Transverse colon (tissue), 4 donors: ENCODE data around the gene ACAD8. TPM values are rescaled to one million over a fixed set of nuclear protein-coding genes. Genes with fewer than 3 reads are reported as not detected.

Source experiments
- DNase-seq: peaks from one replicate; pipeline ENCODE4 v3.0.0-alpha.2; 2019
- H3K27ac ChIP-seq, 4 donors: fragments of 200-600 bp; sonication (generic); 2 replicates each; pipeline ENCODE4 v1.5.1; 2016 to 2018; ENCODE audit warnings: inconsistent platforms in 4 of 4
- H3K27me3 ChIP-seq: fragments of 200-600 bp; sonication (generic); 2 replicates; pipeline ENCODE4 v1.5.1; 2017; ENCODE audit warnings: inconsistent platforms
- H3K36me3 ChIP-seq, 4 donors: fragments of 200-600 bp; sonication (generic); 2 replicates each; pipeline ENCODE4 v1.5.1; 2017 to 2019; ENCODE audit warnings: inconsistent platforms in 4 of 4
- H3K4me1 ChIP-seq, 4 donors: fragments of 200-600 bp; sonication (generic); 2 replicates each; pipeline ENCODE4 v1.5.1; 2017 to 2020; ENCODE audit warnings: inconsistent platforms in 4 of 4
- H3K4me3 ChIP-seq, 4 donors: fragments of 200-600 bp; sonication (generic); 1 replicate in 1 of 4; 2 replicates in 3 of 4; pipeline versions ENCODE4 v1.5.1 to v1.6.1; 2017 to 2019; ENCODE audit warnings: inconsistent platforms in 4 of 4
- H3K9me3 ChIP-seq, 2 donors: fragments of 200-600 bp; sonication (generic); 2 replicates each; pipeline ENCODE4 v1.5.1; 2017 to 2019; ENCODE audit warnings: inconsistent platforms in 2 of 2
- EP300 ChIP-seq: sonication (generic); formaldehyde crosslinking; IDR thresholded peaks from one replicate; pipeline ENCODE4 v1.6.1; 2017; ENCODE audit warnings: antibody characterized with exemption, low read depth
- POLR2A ChIP-seq: fragments of 450-650 bp; IDR thresholded peaks from one replicate; pipeline ENCODE4 v1.6.1; 2016; ENCODE audit warnings: antibody characterized with exemption, mild to moderate bottlenecking, moderate library complexity
- POLR2AphosphoS5 ChIP-seq, 3 donors: sonication (generic); formaldehyde crosslinking; IDR thresholded peaks; one replicate each; pipeline ENCODE4 v1.6.1; 2016; ENCODE audit warnings: antibody characterized with exemption in 3 of 3
- WGBS, 2 donors: methylation state at CpG; one replicate each; pipeline ENCODE4 v1.1.5; 2018; ENCODE audit warnings: low coverage in 1 of 2; 5-methylcytosine and 5-hydroxymethylcytosine counted together
- in situ Hi-C, 4 donors: fragments of 200-750 bp; cut with MboI; loops; one replicate each; pipeline versions ENCODE4 v1.15.0 to v1.15.1; 2017; ENCODE audit warnings: low sequenced_read_pairs in 3 of 4, low pct_ligation_motif_present in 1 of 4, low pct_unique_long_range_greater_than_20kb in 1 of 4
- intact Hi-C: fragments of 100-400 bp; cut with DNase I; formaldehyde crosslinking; loops from one replicate; pipeline ENCODE4 v1.15.1; 2023; ENCODE audit warnings: low total_unique reads
- total RNA-seq, 4 donors: library from RNA; depleted of rRNA; stranded (reverse); fragments of >200 nt; gene quantifications; one replicate each; pipeline ENCODE4 v1.1.0, GENCODE V29; 2016
- TF ChIP-seq, protein P1 (sequence below), 5 experiments: fragments of 200-600 bp in 3 of 5; fragments of 450-650 bp in 2 of 5; sonication (generic) in 3 of 5; IDR thresholded peaks; 1 replicate in 2 of 5; 2 replicates in 3 of 5; pipeline ENCODE4 v1.5.1; 2016 to 2017; ENCODE audit warnings: antibody characterized with exemption in 5 of 5, inconsistent platforms in 3 of 5, mild to moderate bottlenecking in 2 of 5, moderate library complexity in 1 of 5

ACAD8 gene
- total RNA-seq, 4 donors from 2014 or later = 34.8 to 59.1 (median 45.7) TPM

DNA sequence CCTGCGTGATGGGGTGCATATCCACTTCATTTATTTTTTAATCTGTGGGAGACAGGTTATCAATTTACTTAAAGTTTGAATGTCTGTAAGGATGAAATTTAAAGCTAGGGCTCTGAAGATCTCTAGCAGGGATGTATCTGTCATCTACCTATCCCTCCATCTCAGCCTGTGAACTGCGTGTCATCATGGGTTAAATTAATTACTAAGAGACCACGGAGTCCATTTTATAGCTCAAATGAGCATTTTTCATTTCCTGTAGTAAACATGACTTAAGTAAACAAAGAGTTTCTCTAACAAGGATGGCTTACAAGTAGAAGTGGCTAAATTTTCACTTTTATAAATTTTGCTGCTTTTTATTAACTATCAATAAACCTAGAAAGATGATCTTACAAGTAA is 19.9 kb downstream of the ACAD8 start:
- intact Hi-C loops = no loop called here
- Histone ChIP-seq H3K4me3 (no peak overlapping the region), H3K4me1 (peaks cover 5 to 19% (median 15%) of the 10 kb centered on the region in 4 donors), H3K9me3 (no peaks in the 10 kb centered on the region), H3K27ac (no peak overlapping the region), H3K27me3 (peaks cover 88% of the 10 kb centered on the region), H3K36me3 (no peaks in the 10 kb centered on the region)
- no peak for TF ChIP-seq POLR2A
- TF ChIP-seq POLR2AphosphoS5 (IDR thresholded peaks at IDR 0.05) = no peak
- no peak for TF ChIP-seq EP300
- TF ChIP-seq, protein P1, sequence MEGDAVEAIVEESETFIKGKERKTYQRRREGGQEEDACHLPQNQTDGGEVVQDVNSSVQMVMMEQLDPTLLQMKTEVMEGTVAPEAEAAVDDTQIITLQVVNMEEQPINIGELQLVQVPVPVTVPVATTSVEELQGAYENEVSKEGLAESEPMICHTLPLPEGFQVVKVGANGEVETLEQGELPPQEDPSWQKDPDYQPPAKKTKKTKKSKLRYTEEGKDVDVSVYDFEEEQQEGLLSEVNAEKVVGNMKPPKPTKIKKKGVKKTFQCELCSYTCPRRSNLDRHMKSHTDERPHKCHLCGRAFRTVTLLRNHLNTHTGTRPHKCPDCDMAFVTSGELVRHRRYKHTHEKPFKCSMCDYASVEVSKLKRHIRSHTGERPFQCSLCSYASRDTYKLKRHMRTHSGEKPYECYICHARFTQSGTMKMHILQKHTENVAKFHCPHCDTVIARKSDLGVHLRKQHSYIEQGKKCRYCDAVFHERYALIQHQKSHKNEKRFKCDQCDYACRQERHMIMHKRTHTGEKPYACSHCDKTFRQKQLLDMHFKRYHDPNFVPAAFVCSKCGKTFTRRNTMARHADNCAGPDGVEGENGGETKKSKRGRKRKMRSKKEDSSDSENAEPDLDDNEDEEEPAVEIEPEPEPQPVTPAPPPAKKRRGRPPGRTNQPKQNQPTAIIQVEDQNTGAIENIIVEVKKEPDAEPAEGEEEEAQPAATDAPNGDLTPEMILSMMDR (IDR thresholded peaks at IDR 0.05) = no peak
- no peak for DNase-seq
- in situ Hi-C loops = no loop called here
- 28 to 33% methylated on average over 3 of the region's 3 CpGs for WGBS, 2 donors

DNA sequence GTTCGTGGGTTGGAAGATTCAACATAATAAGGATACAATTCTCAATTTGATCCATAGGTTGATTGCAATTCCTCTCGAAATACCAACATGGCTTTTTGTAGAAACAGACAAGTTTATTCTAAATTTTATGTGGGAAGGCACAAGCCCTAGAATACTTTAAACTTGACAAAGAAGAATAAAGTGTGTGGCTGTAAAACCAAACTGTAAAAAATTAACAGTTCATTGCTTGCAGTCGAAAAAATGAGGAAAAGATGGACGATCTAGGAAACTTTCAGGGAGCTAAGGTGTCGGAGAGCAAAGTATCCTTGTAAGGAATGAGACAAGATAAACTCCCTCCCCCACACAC is 21.8 kb downstream of the ACAD8 start:
- no peaks in the 10 kb centered on the region for H3K36me3 ChIP-seq
- no peak overlapping the region for H3K4me3 ChIP-seq
- no peak overlapping the region for H3K27ac ChIP-seq
- H3K4me1 ChIP-seq = peaks cover 5 to 19% (median 15%) of the 10 kb centered on the region in 4 donors
- TF ChIP-seq, protein P1 (IDR thresholded peaks at IDR 0.05) = no peak
- TF ChIP-seq POLR2A = no peak
- no peaks in the 10 kb centered on the region for H3K9me3 ChIP-seq
- intact Hi-C loops = no loop called here
- no peak for DNase-seq
- peaks cover 100% of the 10 kb centered on the region for H3K27me3 ChIP-seq
- 18 to 19% methylated on average over 5 of the region's 5 CpGs for WGBS, 2 donors
- in situ Hi-C loops = no loop called here

DNA sequence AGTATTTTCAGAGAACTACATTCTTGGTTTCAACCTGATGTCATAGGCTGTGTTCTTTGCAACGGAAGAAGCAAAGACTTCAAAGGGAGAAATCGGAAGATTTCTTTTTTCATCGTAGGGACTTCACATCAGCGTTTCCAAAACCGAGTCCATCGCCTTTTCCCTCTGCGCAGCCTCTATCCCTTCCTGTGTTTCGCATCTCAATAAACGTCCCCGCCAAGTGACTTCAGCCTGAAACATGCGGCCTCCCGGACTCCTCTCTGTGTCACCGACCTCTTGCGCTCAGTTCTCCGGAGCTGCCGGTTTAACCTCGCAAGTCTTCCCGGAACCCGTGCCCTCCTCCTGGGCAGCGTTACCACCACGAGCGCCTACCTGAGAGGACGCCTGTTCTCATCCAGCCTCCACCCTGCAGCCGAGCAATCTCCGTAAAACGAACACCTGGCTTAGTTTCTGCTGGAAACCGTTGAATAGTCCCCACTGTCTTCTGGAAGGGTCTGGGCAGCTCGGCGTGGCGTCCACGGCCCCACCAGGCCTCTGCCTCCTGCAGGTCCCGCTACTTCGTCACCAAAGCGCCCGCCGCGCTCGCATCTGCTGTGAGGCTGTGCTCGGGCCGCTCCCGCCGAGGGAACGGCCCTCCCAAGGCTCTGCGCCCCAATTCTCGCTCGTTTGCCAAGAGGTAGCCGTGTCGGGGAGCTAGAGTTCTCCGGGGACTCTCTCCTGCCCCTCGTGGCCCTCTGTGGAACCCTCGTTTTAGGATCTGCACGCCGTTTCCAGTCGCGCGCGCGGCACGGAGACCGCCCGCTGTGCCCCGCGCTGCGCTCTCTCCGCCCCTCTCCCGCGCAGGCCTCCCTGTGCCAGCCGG is 22.4 kb downstream of the ACAD8 start, which contains the start of gene GLB1L3:
Gene GLB1L3 (plus strand): TSS at position 846 of the 862 bp plus-strand sequence. CDS start 362 bp downstream, outside the sequence.
- Histone ChIP-seq H3K4me3 (peak within 1 kb of the TSS in 3 of 4 donors; percentile 2 to 45 (median 25)), H3K9me3 (no peaks in the 10 kb centered on the region), H3K4me1 (peaks cover 5 to 19% (median 15%) of the 10 kb centered on the region in 4 donors), H3K27me3 (peaks cover 100% of the 10 kb centered on the region), H3K27ac (no peak within 1 kb of the TSS), H3K36me3 (no peaks in the 10 kb centered on the region)
- 9% methylated on average over 17 to 45 of the region's 68 CpGs for WGBS, 2 donors
- no peak for TF ChIP-seq POLR2AphosphoS5 (IDR thresholded peaks at IDR 0.05)
- TF ChIP-seq, protein P1 (IDR thresholded peaks at IDR 0.05) = peak in 3 of 5 experiments; percentile 20 to 26 (median 26)
- DNase-seq = peak; percentile 33
- in situ Hi-C loops (no loop called here), intact Hi-C loops (no loop called here)

DNA sequence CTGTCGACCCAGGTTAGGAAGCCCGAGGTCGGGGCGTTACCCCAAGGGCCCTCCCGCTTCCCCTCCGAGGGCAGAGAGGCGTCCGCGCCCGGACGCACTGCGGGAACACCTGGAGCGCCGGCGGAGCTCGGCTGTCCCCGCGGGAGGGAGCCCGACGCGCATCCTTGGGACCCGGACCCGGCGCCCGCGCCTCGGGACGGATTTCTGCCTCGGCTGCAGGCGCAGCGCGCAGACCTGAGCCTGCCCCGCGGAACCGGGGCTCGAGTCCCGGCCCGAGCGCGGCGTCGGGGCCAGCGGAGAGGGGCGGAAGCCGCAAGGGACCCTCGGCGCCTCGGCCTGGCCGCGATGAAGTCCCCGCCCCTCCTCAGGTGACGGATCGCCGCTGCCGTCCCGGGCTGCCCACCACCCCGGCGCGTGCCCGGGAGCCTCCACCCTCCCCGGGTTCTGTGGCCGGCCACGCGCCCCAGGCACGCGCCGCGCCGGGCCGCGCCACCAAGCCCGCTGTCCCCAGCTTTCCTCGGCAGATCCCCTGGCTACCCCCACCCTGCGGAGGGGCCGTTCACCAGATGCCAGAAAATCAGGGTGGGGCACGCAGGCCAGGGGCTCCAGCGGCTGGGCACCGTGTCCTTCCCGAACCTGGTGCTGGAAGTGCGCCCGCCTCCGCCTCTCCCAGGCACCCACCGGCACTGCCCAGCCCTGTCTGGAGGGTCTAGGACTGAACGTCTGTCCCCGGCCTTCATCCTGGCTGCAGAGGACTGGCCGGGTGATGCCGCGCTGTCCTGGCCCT is 23.2 kb downstream of the ACAD8 start:
- intact Hi-C loops = no loop called here

More for the DNA sequence above, 23.2 kb downstream of the ACAD8 start:
- in situ Hi-C loops = no loop called here
- DNase-seq = no peak
- H3K9me3 ChIP-seq = no peaks in the 10 kb centered on the region
- TF ChIP-seq POLR2A = no peak
- TF ChIP-seq EP300 = no peak
- TF ChIP-seq, protein P1 (IDR thresholded peaks at IDR 0.05) = no peak
- no peak for TF ChIP-seq POLR2AphosphoS5 (IDR thresholded peaks at IDR 0.05)
- H3K4me3 ChIP-seq = peak overlapping the region in 3 of 4 donors; percentile 2 to 45 (median 25)
- no peak overlapping the region for H3K27ac ChIP-seq
- H3K36me3 ChIP-seq = no peaks in the 10 kb centered on the region
- peaks cover 5 to 19% (median 15%) of the 10 kb centered on the region in 4 donors for H3K4me1 ChIP-seq
- 8% methylated on average over 9 of the region's 88 CpGs; no CpG with 5 or more reads in 1 of the 2 donors for WGBS, 2 donors
- peaks cover 96% of the 10 kb centered on the region for H3K27me3 ChIP-seq
